B cell (primary cell): Measurements from ENCODE around the gene MLLT3. TPM values are rescaled to one million over a fixed set of nuclear protein-coding genes. Genes with fewer than 3 reads are reported as not detected.

Experiments
- ATAC-seq: fragments of 200-7000 bp; cut with Tn5 transposase; one replicate; pipeline ENCODE4 v1.10.0; 2021; ENCODE audit warnings: low read depth, mild to moderate bottlenecking, moderate number of reproducible peaks, moderate library complexity
- CTCF ChIA-PET: fragments of 350-600 bp; sonication (Branson Sonifier 250); formaldehyde crosslinking; loops from one replicate; lab custom pipeline; 2021; ENCODE audit warnings: antibody characterized with exemption, inconsistent platforms; lab: Charles Lee
- POLR2A ChIA-PET: fragments of 350-600 bp; sonication (Branson Sonifier 250); formaldehyde crosslinking; loops from one replicate; lab custom pipeline; 2021; ENCODE audit warnings: antibody characterized with exemption; lab: Charles Lee
- DNase-seq: peaks from one replicate; pipeline ENCODE4 v3.0.0; 2013
- H2AFZ ChIP-seq: 2 replicates; pipeline ENCODE4 v1.6.1; 2012; ENCODE audit warnings: mild to moderate bottlenecking, low read depth, low read length; ENCODE audit not compliant: insufficient read depth, poor library complexity, severe bottlenecking
- H3K27ac ChIP-seq, 2 donors: 1 replicate in 1 of 2; 2 replicates in 1 of 2; pipeline ENCODE4 v1.5.1; 2012 to 2013; ENCODE audit warnings: low read length in 2 of 2, mild to moderate bottlenecking in 2 of 2, moderate library complexity in 1 of 2
- H3K27me3 ChIP-seq, 4 experiments: fragments of 200-600 bp in 1 of 4; sonication (generic) in 1 of 4; replicated peaks in 1 of 4; 1 replicate in 2 of 4; 2 replicates in 2 of 4; pipeline versions ENCODE4 v1.6.1 to v1.7.0; 2013 to 2016; ENCODE audit warnings: low read length in 3 of 4, mild to moderate bottlenecking in 2 of 4, mixed read lengths in 1 of 4, moderate library complexity in 1 of 4; ENCODE audit not compliant: insufficient read depth in 4 of 4, control insufficient read depth in 3 of 4; ENCODE audit errors: control extremely low read depth in 1 of 4
- H3K36me3 ChIP-seq, 2 experiments: replicated peaks in 1 of 2; 1 replicate in 1 of 2; 2 replicates in 1 of 2; pipeline versions ENCODE4 v1.6.1 to v1.7.1; 2013; ENCODE audit warnings: low read length in 1 of 2; ENCODE audit not compliant: insufficient read depth in 2 of 2, control insufficient read depth in 1 of 2; ENCODE audit errors: control extremely low read depth in 1 of 2, extremely low read depth in 1 of 2
- H3K4me1 ChIP-seq, 2 donors: fragments of 200-600 bp in 1 of 2; sonication (generic) in 1 of 2; 1 replicate in 1 of 2; 2 replicates in 1 of 2; pipeline versions ENCODE4 v1.5.1 to v1.6.1; 2013 to 2017; ENCODE audit warnings: low read length in 2 of 2; ENCODE audit not compliant: control insufficient read depth in 2 of 2, insufficient read depth in 2 of 2
- H3K4me2 ChIP-seq: replicated peaks from 2 replicates; pipeline ENCODE3; 2012; ENCODE audit warnings: mild to moderate bottlenecking, low read depth, low read length; ENCODE audit not compliant: poor library complexity, severe bottlenecking
- H3K4me3 ChIP-seq, 5 experiments: fragments of 200-600 bp in 1 of 5; sonication (generic) in 1 of 5; 1 replicate in 3 of 5; 2 replicates in 2 of 5; pipeline versions ENCODE4 v1.5.1 to v1.7.0; 2011 to 2016; ENCODE audit warnings: low read length in 4 of 5, mild to moderate bottlenecking in 4 of 5, low read depth in 2 of 5, control low read depth in 1 of 5, moderate library complexity in 1 of 5; ENCODE audit not compliant: insufficient read depth in 1 of 5; ENCODE audit errors: control extremely low read depth in 1 of 5, extremely low read depth in 1 of 5
- H3K79me2 ChIP-seq: fragments of 200-600 bp; sonication (generic); one replicate; pipeline ENCODE4 v1.6.0; 2016; ENCODE audit warnings: low read length; ENCODE audit not compliant: control insufficient read depth, insufficient read depth
- H3K9ac ChIP-seq: fragments of 200-600 bp; sonication (generic); 2 replicates; pipeline ENCODE4 v1.6.1; 2017; ENCODE audit warnings: mild to moderate bottlenecking, low read length, moderate library complexity
- H3K9me3 ChIP-seq, 3 donors: one replicate each; pipeline versions ENCODE4 v1.6.1 to v1.7.1; 2013; ENCODE audit warnings: low read length in 2 of 3; ENCODE audit not compliant: control insufficient read depth in 2 of 3, insufficient read depth in 1 of 3; ENCODE audit errors: control extremely low read depth in 1 of 3
- H4K20me1 ChIP-seq: 2 replicates; pipeline ENCODE4 v1.6.0; 2012; ENCODE audit warnings: mild to moderate bottlenecking, low read length; ENCODE audit not compliant: insufficient read depth, control insufficient read depth, poor library complexity, severe bottlenecking
- H3K27ac Mint-ChIP-seq: one replicate; pipeline ENCODE4 v1.8.0; 2021; ENCODE audit warnings: mixed read lengths
- H3K27me3 Mint-ChIP-seq: one replicate; pipeline ENCODE4 v1.8.0; 2021; ENCODE audit warnings: mixed read lengths
- H3K4me1 Mint-ChIP-seq: one replicate; pipeline ENCODE4 v1.8.0; 2021; ENCODE audit warnings: mixed read lengths
- H3K4me3 Mint-ChIP-seq: one replicate; pipeline ENCODE4 v1.8.0; 2021; ENCODE audit warnings: mixed read lengths
- H3K9me3 Mint-ChIP-seq: one replicate; pipeline ENCODE4 v1.8.0; 2022; ENCODE audit warnings: mixed read lengths; ENCODE audit not compliant: insufficient read depth
- EZH2 ChIP-seq: IDR thresholded peaks from 2 replicates; pipeline ENCODE4 v1.6.1; 2012; ENCODE audit warnings: borderline replicate concordance, low read depth, mild to moderate bottlenecking, moderate library complexity, low read length; ENCODE audit not compliant: insufficient read depth, poor library complexity, severe bottlenecking
- WGBS: methylation state at CpG from one replicate; pipeline ENCODE4 v1.1.5; 2013; ENCODE audit warnings: missing lambda C conversion rate; ENCODE audit not compliant: insufficient coverage; 5-methylcytosine and 5-hydroxymethylcytosine counted together
- intact Hi-C: fragments of 100-400 bp; cut with micrococcal nuclease; formaldehyde crosslinking; loops from one replicate; pipeline ENCODE4 v1.10.0; 2022
- polyA plus RNA-seq: library from polyadenylated mRNA; depleted of rRNA; stranded (reverse); fragments of >200 nt; gene quantifications from 2 replicates; pipeline ENCODE4 v1.2.3, GENCODE V29; 2012
- total RNA-seq, 2 donors: library from RNA; stranded (reverse); fragments of 120-200 nt in 1 of 2; gene quantifications; 1 replicate in 1 of 2; 2 replicates in 1 of 2; pipeline versions ENCODE4 v1.2.3 to v1.2.4, GENCODE V29; 2013 to 2022
- TF ChIP-seq, protein P1 (sequence below): fragments of 200-600 bp; IDR thresholded peaks from one replicate; pipeline ENCODE4 v1.8.0; 2022; ENCODE audit warnings: antibody characterized with exemption, mild to moderate bottlenecking

The MLLT3 gene
- total and polyA plus RNA-seq, 2 donors (not counting 1 experiment from before 2014, with no cell fraction given), result 3.4 to 3.6 TPM

- H4K20me1 ChIP-seq, result no peaks in the 10 kb centered on the region
- no peak overlapping the region for H3K4me2 ChIP-seq
- no peak overlapping the region for H2AFZ ChIP-seq
- H3K9me3 ChIP-seq, result peaks cover 0 to 4% (median 0%) of the 10 kb centered on the region in 3 donors
- peaks cover 0 to 5% (median 2%) of the 10 kb centered on the region in 4 experiments for H3K27me3 ChIP-seq
- no peak overlapping the region for H3K27ac ChIP-seq
- Mint-ChIP-seq H3K27me3 (peaks cover 21% of the 10 kb centered on the region), H3K9me3 (no peaks in the 10 kb centered on the region), H3K4me1 (no peaks in the 10 kb centered on the region), H3K27ac (no peak overlapping the region), H3K4me3 (no peak overlapping the region)
- no peaks in the 10 kb centered on the region for H3K36me3 ChIP-seq
- CTCF ChIA-PET, result no interaction called here
- intact Hi-C loops, result no loop called here
- 100% methylated on average over 2 of the region's 4 CpGs for WGBS
- POLR2A ChIA-PET, result no interaction called here
- H3K4me3 ChIP-seq, result no peak overlapping the region
- no peaks in the 10 kb centered on the region for H3K4me1 ChIP-seq
- H3K79me2 ChIP-seq, result no peaks in the 10 kb centered on the region
- no peak for ATAC-seq
- no peak overlapping the region for H3K9ac ChIP-seq
- DNase-seq, result no peak
- TF ChIP-seq, protein P1, sequence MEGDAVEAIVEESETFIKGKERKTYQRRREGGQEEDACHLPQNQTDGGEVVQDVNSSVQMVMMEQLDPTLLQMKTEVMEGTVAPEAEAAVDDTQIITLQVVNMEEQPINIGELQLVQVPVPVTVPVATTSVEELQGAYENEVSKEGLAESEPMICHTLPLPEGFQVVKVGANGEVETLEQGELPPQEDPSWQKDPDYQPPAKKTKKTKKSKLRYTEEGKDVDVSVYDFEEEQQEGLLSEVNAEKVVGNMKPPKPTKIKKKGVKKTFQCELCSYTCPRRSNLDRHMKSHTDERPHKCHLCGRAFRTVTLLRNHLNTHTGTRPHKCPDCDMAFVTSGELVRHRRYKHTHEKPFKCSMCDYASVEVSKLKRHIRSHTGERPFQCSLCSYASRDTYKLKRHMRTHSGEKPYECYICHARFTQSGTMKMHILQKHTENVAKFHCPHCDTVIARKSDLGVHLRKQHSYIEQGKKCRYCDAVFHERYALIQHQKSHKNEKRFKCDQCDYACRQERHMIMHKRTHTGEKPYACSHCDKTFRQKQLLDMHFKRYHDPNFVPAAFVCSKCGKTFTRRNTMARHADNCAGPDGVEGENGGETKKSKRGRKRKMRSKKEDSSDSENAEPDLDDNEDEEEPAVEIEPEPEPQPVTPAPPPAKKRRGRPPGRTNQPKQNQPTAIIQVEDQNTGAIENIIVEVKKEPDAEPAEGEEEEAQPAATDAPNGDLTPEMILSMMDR, result no peak
- no peak for TF ChIP-seq EZH2
Observed at GRCh38 chr9:20335668-20336332, 286.5 kb downstream of the MLLT3 start.

- H3K4me3 ChIP-seq, result no peak overlapping the region
- peaks cover 0 to 3% (median 0%) of the 10 kb centered on the region in 3 donors for H3K9me3 ChIP-seq
- no peak for DNase-seq
- H4K20me1 ChIP-seq, result no peaks in the 10 kb centered on the region
- H3K36me3 ChIP-seq, result no peaks in the 10 kb centered on the region
- H3K4me1 ChIP-seq, result no peaks in the 10 kb centered on the region
- H3K27me3 ChIP-seq, result peaks cover 0 to 5% (median 0%) of the 10 kb centered on the region in 4 experiments
- POLR2A ChIA-PET, result interaction anchor here (0.6 kb wide), 1 partner anchor 42 kb away, joined by 4 read pairs; no protein-coding TSS in a partner anchor
- TF ChIP-seq, protein P1, result no peak
- H3K79me2 ChIP-seq, result no peaks in the 10 kb centered on the region
- no peak overlapping the region for H3K27ac Mint-ChIP-seq
- no peaks in the 10 kb centered on the region for H3K4me1 Mint-ChIP-seq
- no peak overlapping the region for H3K27ac ChIP-seq
- intact Hi-C loops, result no loop called here
- H3K27me3 Mint-ChIP-seq, result peaks cover 12% of the 10 kb centered on the region
- CTCF ChIA-PET, result interaction anchor here (0.8 kb wide), 1 partner anchor 848 kb away, joined by 3 read pairs; no protein-coding TSS in a partner anchor
- H3K9ac ChIP-seq, result no peak overlapping the region
- ATAC-seq, result no peak
- WGBS, result 93% methylated on average over 3 of the region's 5 CpGs
- no peak overlapping the region for H3K4me2 ChIP-seq
- H2AFZ ChIP-seq, result no peak overlapping the region
- H3K4me3 Mint-ChIP-seq, result no peak overlapping the region
- no peaks in the 10 kb centered on the region for H3K9me3 Mint-ChIP-seq
Observed at GRCh38 chr9:20333991-20334390, 288.3 kb downstream of the MLLT3 start.
